ENCODE data around the gene RPS15.

Gene RPS15

GRCh38 chr19:1460033-1460995 is 22.1 kb downstream of the RPS15 start:
- H3K27ac Mint-ChIP-seq: no peak overlapping the region
- peaks cover 2% of the 10 kb centered on the region for H3K36me3 Mint-ChIP-seq
- H3K9me3 Mint-ChIP-seq: no peaks in the 10 kb centered on the region
- H3K4me3 Mint-ChIP-seq: no peak overlapping the region
- peaks cover 10% of the 10 kb centered on the region for H3K27me3 Mint-ChIP-seq
- H3K4me1 Mint-ChIP-seq: peaks cover 6% of the 10 kb centered on the region

GRCh38 chr19:1461862-1462261 is 23.7 kb downstream of the RPS15 start:
- H3K4me3 Mint-ChIP-seq: no peak overlapping the region
- H3K4me1 Mint-ChIP-seq: no peaks in the 10 kb centered on the region
- H3K9me3 Mint-ChIP-seq: no peaks in the 10 kb centered on the region
- H3K27me3 Mint-ChIP-seq: peaks cover 8% of the 10 kb centered on the region
- H3K27ac Mint-ChIP-seq: no peak overlapping the region
- H3K36me3 Mint-ChIP-seq: peaks cover 2% of the 10 kb centered on the region

- Mint-ChIP-seq H3K9me3 (no peaks in the 10 kb centered on the region), H3K36me3 (no peaks in the 10 kb centered on the region), H3K27me3 (peaks cover 2% of the 10 kb centered on the region), H3K27ac (no peak overlapping the region), H3K4me3 (no peak overlapping the region), H3K4me1 (no peaks in the 10 kb centered on the region)
Observed at GRCh38 chr19:1465191-1466016, 27.2 kb downstream of the RPS15 start.

GRCh38 chr19:1466018-1466460 is 27.8 kb downstream of the RPS15 start:
- no peaks in the 10 kb centered on the region for H3K9me3 Mint-ChIP-seq
- H3K27me3 Mint-ChIP-seq: peaks cover 2% of the 10 kb centered on the region
- H3K4me1 Mint-ChIP-seq: peaks cover under 1% of the 10 kb centered on the region
- H3K36me3 Mint-ChIP-seq: no peaks in the 10 kb centered on the region
- H3K27ac Mint-ChIP-seq: no peak overlapping the region
- H3K4me3 Mint-ChIP-seq: no peak overlapping the region

GRCh38 chr19:1466461-1467214 is 28.4 kb downstream of the RPS15 start:
- no peak overlapping the region for H3K4me3 Mint-ChIP-seq
- H3K4me1 Mint-ChIP-seq: peaks cover 3% of the 10 kb centered on the region
- H3K9me3 Mint-ChIP-seq: no peaks in the 10 kb centered on the region
- H3K27ac Mint-ChIP-seq: no peak overlapping the region
- H3K36me3 Mint-ChIP-seq: no peaks in the 10 kb centered on the region
- H3K27me3 Mint-ChIP-seq: peaks cover 2% of the 10 kb centered on the region

GRCh38 chr19:1467215-1467489 is 29.0 kb downstream of the RPS15 start:
- peaks cover 2% of the 10 kb centered on the region for H3K27me3 Mint-ChIP-seq
- H3K9me3 Mint-ChIP-seq: no peaks in the 10 kb centered on the region
- H3K4me1 Mint-ChIP-seq: peaks cover 3% of the 10 kb centered on the region
- no peak overlapping the region for H3K27ac Mint-ChIP-seq
- no peaks in the 10 kb centered on the region for H3K36me3 Mint-ChIP-seq
- H3K4me3 Mint-ChIP-seq: no peak overlapping the region

GRCh38 chr19:1467490-1468273 is 29.5 kb downstream of the RPS15 start:
- Mint-ChIP-seq H3K9me3 (no peaks in the 10 kb centered on the region), H3K27me3 (peaks cover 2% of the 10 kb centered on the region), H3K4me1 (peaks cover 3% of the 10 kb centered on the region), H3K36me3 (no peaks in the 10 kb centered on the region), H3K27ac (no peak overlapping the region), H3K4me3 (no peak overlapping the region)

GRCh38 chr19:1468274-1468820 is 30.2 kb downstream of the RPS15 start:
- Mint-ChIP-seq H3K4me1 (peaks cover 8% of the 10 kb centered on the region), H3K4me3 (peak overlapping the region; percentile 52), H3K27ac (peak overlapping the region; percentile 77), H3K9me3 (no peaks in the 10 kb centered on the region), H3K36me3 (no peaks in the 10 kb centered on the region), H3K27me3 (peaks cover 2% of the 10 kb centered on the region)

GRCh38 chr19:1468821-1469254 is 30.6 kb downstream of the RPS15 start:
- Mint-ChIP-seq H3K4me1 (peaks cover 10% of the 10 kb centered on the region), H3K27me3 (peaks cover 2% of the 10 kb centered on the region), H3K9me3 (no peaks in the 10 kb centered on the region), H3K27ac (no peak overlapping the region), H3K4me3 (peak overlapping the region; percentile 44), H3K36me3 (no peaks in the 10 kb centered on the region)

GRCh38 chr19:1469255-1470054 is 31.3 kb downstream of the RPS15 start:
- Mint-ChIP-seq H3K4me1 (peaks cover 10% of the 10 kb centered on the region), H3K36me3 (no peaks in the 10 kb centered on the region), H3K4me3 (peak overlapping the region; percentile 79), H3K27me3 (peaks cover 2% of the 10 kb centered on the region), H3K27ac (no peak overlapping the region), H3K9me3 (no peaks in the 10 kb centered on the region)

- Mint-ChIP-seq H3K27ac (no peak overlapping the region), H3K36me3 (no peaks in the 10 kb centered on the region), H3K4me3 (peak overlapping the region; percentile 79), H3K27me3 (peaks cover 2% of the 10 kb centered on the region), H3K4me1 (peaks cover 10% of the 10 kb centered on the region), H3K9me3 (no peaks in the 10 kb centered on the region)
Observed at GRCh38 chr19:1470055-1470304, 31.8 kb downstream of the RPS15 start.

GRCh38 chr19:1470305-1471009 is 32.3 kb downstream of the RPS15 start:
- H3K9me3 Mint-ChIP-seq: no peaks in the 10 kb centered on the region
- peaks cover 10% of the 10 kb centered on the region for H3K4me1 Mint-ChIP-seq
- H3K4me3 Mint-ChIP-seq: peak overlapping the region; percentile 79
- H3K27me3 Mint-ChIP-seq: peaks cover 2% of the 10 kb centered on the region
- no peak overlapping the region for H3K27ac Mint-ChIP-seq
- no peaks in the 10 kb centered on the region for H3K36me3 Mint-ChIP-seq

- Mint-ChIP-seq H3K36me3 (no peaks in the 10 kb centered on the region), H3K27ac (no peak overlapping the region), H3K27me3 (peaks cover 2% of the 10 kb centered on the region), H3K4me1 (peaks cover 10% of the 10 kb centered on the region), H3K4me3 (peak overlapping the region; percentile 62), H3K9me3 (no peaks in the 10 kb centered on the region)
Observed at GRCh38 chr19:1471010-1471514, 32.9 kb downstream of the RPS15 start.
